Measurements from ENCODE around the gene ZNF467.

Gene ZNF467

GRCh38 chr7:149773446-149774236, at the start of gene ZNF467:
TSS of gene ZNF467 (minus strand) at chr7:149773588. CDS start at chr7:149771032, 2,556 bp downstream.
- peak in 1 of 2 experiments; percentile 71 for DNase-seq

- DNase-seq: no peak
These were observed 49.1 kb upstream of the ZNF467 start for GRCh38 chr7:149822353-149822943.

GRCh38 chr7:149821191-149822148, 48.1 kb upstream of the ZNF467 start:
- DNase-seq: no peak

GRCh38 chr7:149820622-149821190, 47.3 kb upstream of the ZNF467 start:
- DNase-seq: no peak

- no peak for DNase-seq
These were observed 46.6 kb upstream of the ZNF467 start for GRCh38 chr7:149819961-149820340.

GRCh38 chr7:149819141-149819960, 46.0 kb upstream of the ZNF467 start:
- DNase-seq: no peak

- DNase-seq: no peak
These were observed 45.1 kb upstream of the ZNF467 start for GRCh38 chr7:149818536-149818840.

- no peak for DNase-seq
These were observed 44.6 kb upstream of the ZNF467 start for GRCh38 chr7:149817836-149818535.

- DNase-seq: no peak
These were observed 43.9 kb upstream of the ZNF467 start for GRCh38 chr7:149817301-149817771.

- DNase-seq: peak in 1 of 2 experiments; percentile 20
These were observed 43.4 kb upstream of the ZNF467 start for GRCh38 chr7:149816794-149817193.

GRCh38 chr7:149816267-149816751, 42.9 kb upstream of the ZNF467 start:
- DNase-seq: no peak

GRCh38 chr7:149815661-149816266, 42.4 kb upstream of the ZNF467 start:
- DNase-seq: no peak

- DNase-seq: no peak
These were observed 41.7 kb upstream of the ZNF467 start for GRCh38 chr7:149815121-149815520.

GRCh38 chr7:149814494-149814893, 41.1 kb upstream of the ZNF467 start:
- DNase-seq: no peak

GRCh38 chr7:149813254-149814035, 40.1 kb upstream of the ZNF467 start:
- no peak for DNase-seq

- no peak for DNase-seq
These were observed 38.6 kb upstream of the ZNF467 start for GRCh38 chr7:149811831-149812490.

- no peak for DNase-seq
These were observed 37.8 kb upstream of the ZNF467 start for GRCh38 chr7:149811221-149811620.

GRCh38 chr7:149809215-149809614, 35.8 kb upstream of the ZNF467 start:
- DNase-seq: no peak

- DNase-seq: no peak
These were observed 34.9 kb upstream of the ZNF467 start for GRCh38 chr7:149808311-149808710.
